Measurements from ENCODE around the gene NDUFAF8. TPM values are rescaled to one million over a fixed set of nuclear protein-coding genes. Genes with fewer than 3 reads are reported as not detected.

The NDUFAF8 gene
- total RNA-seq, 2 experiments from 2014 or later: 75.7 to 77.0 TPM

DNA sequence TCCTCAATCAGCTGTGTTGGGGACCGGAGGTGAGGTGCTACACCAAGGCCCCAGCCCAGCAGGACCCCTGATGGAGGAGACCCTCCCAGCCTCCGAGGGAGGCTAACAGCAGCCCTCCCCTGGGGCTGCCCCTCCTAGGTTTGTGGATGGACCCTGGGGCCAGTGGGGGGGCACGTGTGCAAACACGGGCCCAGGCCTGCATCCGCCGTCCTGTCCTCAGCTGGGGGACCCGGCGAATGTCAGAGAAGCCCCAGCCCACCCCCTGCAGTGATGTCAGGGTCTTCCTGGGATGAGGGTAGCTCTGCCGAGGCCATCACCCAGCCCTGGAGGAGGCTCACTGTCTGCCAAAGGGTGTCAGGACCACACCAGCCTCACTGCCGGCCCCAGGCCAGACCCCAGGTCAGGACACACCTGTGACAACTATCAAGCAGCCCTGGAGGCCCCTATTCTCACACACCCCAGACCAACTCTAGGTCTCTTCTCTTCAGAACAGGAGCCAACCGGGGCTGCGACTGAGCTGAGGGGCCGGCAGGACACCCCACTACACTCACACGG lies 43.1 kb upstream of the NDUFAF8 start:
- H3K27ac Mint-ChIP-seq: no peak overlapping the region
- no peak for DNase-seq
- CTCF ChIA-PET: no interaction called here
- intact Hi-C loops (cut with micrococcal nuclease): no loop called here
- no peaks in the 10 kb centered on the region for H3K27me3 Mint-ChIP-seq (ENCODE audit: low read depth)
- H3K4me1 Mint-ChIP-seq (ENCODE audit: low read depth): no peaks in the 10 kb centered on the region
- H3K4me3 Mint-ChIP-seq: no peak overlapping the region
- H3K36me3 Mint-ChIP-seq (ENCODE audit: low read depth): no peaks in the 10 kb centered on the region
- H3K9me3 Mint-ChIP-seq: no peaks in the 10 kb centered on the region

DNA sequence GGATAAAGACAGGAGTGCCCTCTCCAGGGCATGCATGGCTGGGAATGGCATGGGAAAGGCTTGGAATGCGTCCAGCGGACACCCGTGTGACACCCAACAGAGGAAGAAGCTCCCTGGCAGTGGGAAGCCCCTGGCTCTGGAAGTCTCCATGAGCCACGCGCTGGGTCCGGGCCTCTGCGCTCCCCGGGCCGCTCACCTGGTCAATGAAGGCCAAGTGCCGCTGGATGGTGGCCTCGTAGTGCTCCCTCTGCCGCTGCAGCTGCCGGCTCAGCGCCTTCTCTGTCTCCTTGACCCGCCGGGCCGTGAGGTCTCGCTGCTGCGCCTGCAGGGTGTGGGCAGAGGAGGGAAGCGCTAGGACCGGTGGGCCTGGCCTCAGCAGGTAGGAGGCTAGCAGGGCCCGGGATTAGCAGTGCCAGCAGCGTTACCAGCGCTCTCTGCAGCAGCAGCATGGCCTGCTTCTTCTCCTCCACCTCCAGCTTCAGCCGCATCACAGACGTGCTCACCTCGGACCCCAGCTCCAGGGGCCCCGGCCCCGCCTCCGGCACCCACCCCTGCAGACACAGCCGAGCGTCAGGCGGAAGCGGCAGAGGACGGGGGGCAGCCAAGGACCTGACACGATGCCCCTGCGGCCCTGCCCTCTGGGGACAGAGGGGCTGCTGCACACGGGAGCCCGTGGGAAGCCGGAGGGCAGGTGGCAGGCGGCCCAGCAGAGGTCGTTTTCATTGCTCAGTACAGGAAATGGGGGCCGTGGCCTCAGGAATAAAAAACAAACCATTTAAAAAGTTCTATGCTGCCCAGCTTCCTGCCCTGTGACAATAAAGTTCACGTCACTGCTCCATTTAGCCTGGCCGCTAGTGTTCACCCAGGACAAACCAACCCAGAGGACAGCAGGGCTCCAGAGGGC lies 42.4 kb upstream of the NDUFAF8 start:
- Mint-ChIP-seq H3K9me3 (no peaks in the 10 kb centered on the region), H3K4me3 (no peak overlapping the region), H3K27ac (no peak overlapping the region), H3K27me3 (ENCODE audit: low read depth) (no peaks in the 10 kb centered on the region), H3K4me1 (ENCODE audit: low read depth) (no peaks in the 10 kb centered on the region), H3K36me3 (ENCODE audit: low read depth) (no peaks in the 10 kb centered on the region)
- no peak for DNase-seq
- intact Hi-C loops (cut with micrococcal nuclease): no loop called here
- CTCF ChIA-PET: no interaction called here

DNA sequence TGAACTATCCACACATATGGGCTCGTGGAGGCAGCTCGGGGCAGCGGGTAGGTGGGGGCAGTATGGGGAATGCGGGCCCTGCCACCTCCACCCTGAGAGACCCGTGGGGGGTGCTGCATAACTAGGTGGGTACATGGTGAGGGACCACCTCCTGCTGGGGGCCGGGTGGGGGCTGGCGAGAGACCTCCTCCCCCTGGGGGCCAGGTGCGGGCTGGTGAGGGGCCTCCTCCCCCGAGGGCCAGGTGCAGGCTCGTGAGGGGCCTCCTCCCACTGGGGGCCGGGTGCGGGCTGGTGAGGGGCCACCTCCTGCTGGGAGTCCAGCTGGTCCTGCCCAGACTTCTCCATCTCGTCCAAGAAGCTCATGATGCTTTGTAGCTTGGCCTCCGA lies 41.7 kb upstream of the NDUFAF8 start:
- no peaks in the 10 kb centered on the region for H3K27me3 Mint-ChIP-seq (ENCODE audit: low read depth)
- no peak overlapping the region for H3K4me3 Mint-ChIP-seq
- CTCF ChIA-PET: no interaction called here
- intact Hi-C loops (cut with micrococcal nuclease): no loop called here
- H3K36me3 Mint-ChIP-seq (ENCODE audit: low read depth): no peaks in the 10 kb centered on the region
- no peaks in the 10 kb centered on the region for H3K4me1 Mint-ChIP-seq (ENCODE audit: low read depth)
- H3K27ac Mint-ChIP-seq: no peak overlapping the region
- H3K9me3 Mint-ChIP-seq: no peaks in the 10 kb centered on the region
- DNase-seq: no peak

DNA sequence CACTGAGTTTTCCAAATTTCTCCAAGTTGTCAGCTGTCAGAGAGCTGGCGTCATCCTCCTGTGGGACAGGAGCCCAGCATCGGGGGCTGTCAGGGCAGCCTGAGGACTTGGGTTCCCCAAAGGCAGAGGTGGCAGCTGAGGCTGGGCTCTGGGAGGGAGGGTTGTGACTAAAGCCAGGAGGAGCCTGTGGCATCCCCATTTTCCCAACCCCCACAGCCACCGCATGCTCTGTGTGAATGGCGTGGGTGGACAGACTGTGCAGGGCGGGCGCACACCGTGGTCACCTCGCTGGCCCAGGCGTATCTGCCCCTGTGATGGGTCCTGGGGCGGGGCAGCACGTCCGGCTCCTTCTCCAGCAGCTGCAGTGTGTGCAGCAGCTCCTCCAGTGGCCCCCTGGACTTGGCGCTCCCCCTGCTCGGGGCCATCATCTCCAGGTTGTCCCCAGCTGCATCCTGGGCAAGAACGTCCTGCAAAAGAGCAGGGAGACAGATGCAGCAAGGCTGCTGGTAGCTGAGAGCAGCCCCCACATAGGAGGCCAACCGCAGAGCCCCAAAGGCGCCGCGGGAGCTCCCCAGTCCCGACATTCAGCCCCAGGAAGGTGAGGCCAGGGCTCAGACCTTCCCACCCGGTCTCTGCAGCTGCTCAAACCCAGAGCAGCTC lies 41.2 kb upstream of the NDUFAF8 start:
- intact Hi-C loops (cut with micrococcal nuclease): no loop called here
- Mint-ChIP-seq H3K9me3 (no peaks in the 10 kb centered on the region), H3K27ac (no peak overlapping the region), H3K4me1 (ENCODE audit: low read depth) (no peaks in the 10 kb centered on the region), H3K27me3 (ENCODE audit: low read depth) (no peaks in the 10 kb centered on the region), H3K36me3 (ENCODE audit: low read depth) (no peaks in the 10 kb centered on the region), H3K4me3 (no peak overlapping the region)
- no peak for DNase-seq
- CTCF ChIA-PET: no interaction called here

DNA sequence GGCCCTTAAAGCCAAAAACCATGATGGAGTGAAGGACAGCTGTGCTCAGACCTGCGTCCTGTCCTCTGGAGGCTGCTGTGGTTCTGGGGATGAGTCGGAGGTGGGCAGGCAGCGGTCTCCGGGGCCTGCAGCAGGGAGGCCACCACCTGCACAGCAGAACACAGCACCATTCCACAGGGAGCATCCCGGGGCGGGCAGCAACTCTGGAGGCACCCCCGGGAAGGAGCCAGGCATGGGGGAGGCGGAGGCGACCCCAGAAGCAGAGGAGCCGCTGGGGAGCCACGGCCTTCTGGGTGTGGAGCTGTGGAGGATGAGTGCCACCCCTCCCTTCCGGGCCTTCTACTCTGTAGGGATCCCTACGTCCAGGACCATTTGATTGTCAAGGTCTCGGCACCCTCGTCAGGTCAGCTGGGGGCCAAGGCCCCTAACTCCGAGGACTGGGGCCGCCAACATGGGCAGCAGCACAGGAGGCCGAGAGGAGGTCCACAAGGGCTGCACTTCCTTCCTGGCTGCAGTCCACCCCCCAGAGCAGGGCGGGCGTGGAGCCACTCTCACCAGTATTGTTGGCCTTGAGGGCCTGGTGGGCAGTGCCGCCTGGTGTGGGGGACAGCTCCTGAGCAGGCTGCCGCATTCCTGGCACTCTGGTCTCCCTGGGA lies 40.2 kb upstream of the NDUFAF8 start:
- intact Hi-C loops (cut with micrococcal nuclease): no loop called here
- no peak overlapping the region for H3K27ac Mint-ChIP-seq
- H3K4me1 Mint-ChIP-seq (ENCODE audit: low read depth): no peaks in the 10 kb centered on the region
- H3K9me3 Mint-ChIP-seq: no peaks in the 10 kb centered on the region
- DNase-seq: no peak
- H3K4me3 Mint-ChIP-seq: no peak overlapping the region
- no peaks in the 10 kb centered on the region for H3K27me3 Mint-ChIP-seq (ENCODE audit: low read depth)
- CTCF ChIA-PET: no interaction called here
- no peaks in the 10 kb centered on the region for H3K36me3 Mint-ChIP-seq (ENCODE audit: low read depth)

DNA sequence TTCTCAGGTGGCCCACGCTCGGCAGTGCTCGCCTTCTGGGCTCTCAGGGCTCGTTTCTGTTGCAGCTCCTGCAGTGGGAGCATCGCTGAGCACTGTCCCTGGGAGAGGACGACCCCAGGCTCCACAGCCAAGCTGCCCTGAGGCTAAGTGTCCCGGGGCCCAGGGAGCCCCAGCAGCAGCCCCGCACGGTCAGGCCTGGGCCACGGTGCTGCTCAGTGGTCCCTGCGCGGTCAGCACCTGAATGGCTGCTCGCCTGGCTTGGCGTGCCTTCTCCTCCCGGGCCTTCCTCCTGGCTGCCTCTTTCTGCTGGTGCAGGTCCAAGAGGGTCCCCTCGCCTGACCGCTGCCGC lies 39.7 kb upstream of the NDUFAF8 start:
- no peaks in the 10 kb centered on the region for H3K4me1 Mint-ChIP-seq (ENCODE audit: low read depth)
- no peaks in the 10 kb centered on the region for H3K36me3 Mint-ChIP-seq (ENCODE audit: low read depth)
- intact Hi-C loops (cut with micrococcal nuclease): no loop called here
- H3K9me3 Mint-ChIP-seq: no peaks in the 10 kb centered on the region
- no peak overlapping the region for H3K4me3 Mint-ChIP-seq
- no peak for DNase-seq
- CTCF ChIA-PET: no interaction called here
- no peaks in the 10 kb centered on the region for H3K27me3 Mint-ChIP-seq (ENCODE audit: low read depth)
- H3K27ac Mint-ChIP-seq: no peak overlapping the region

DNA sequence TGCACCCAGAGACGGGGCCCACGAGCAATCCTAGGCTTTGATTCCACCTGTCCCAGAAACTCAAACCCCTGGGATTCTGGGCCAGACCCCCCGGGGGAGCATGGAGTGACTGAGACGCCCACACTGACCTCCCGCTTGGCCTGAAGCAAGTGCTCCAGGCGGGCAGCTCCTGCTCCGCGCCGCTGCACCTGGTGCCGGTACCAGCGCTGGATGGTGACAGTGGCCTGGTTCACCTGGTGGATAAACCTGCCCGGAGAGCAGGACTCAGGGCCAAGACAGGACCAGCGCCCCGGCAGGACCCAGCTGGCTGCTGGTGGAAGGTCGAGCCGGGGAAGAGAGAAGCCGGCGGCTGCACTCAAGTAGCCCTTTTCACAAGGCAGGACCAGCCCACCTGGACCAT lies 38.9 kb upstream of the NDUFAF8 start:
- no peaks in the 10 kb centered on the region for H3K9me3 Mint-ChIP-seq
- CTCF ChIA-PET: interaction anchor here (0.6 kb wide), 1 partner anchor 169 kb away, joined by 4 read pairs; no protein-coding TSS in a partner anchor

DNA sequence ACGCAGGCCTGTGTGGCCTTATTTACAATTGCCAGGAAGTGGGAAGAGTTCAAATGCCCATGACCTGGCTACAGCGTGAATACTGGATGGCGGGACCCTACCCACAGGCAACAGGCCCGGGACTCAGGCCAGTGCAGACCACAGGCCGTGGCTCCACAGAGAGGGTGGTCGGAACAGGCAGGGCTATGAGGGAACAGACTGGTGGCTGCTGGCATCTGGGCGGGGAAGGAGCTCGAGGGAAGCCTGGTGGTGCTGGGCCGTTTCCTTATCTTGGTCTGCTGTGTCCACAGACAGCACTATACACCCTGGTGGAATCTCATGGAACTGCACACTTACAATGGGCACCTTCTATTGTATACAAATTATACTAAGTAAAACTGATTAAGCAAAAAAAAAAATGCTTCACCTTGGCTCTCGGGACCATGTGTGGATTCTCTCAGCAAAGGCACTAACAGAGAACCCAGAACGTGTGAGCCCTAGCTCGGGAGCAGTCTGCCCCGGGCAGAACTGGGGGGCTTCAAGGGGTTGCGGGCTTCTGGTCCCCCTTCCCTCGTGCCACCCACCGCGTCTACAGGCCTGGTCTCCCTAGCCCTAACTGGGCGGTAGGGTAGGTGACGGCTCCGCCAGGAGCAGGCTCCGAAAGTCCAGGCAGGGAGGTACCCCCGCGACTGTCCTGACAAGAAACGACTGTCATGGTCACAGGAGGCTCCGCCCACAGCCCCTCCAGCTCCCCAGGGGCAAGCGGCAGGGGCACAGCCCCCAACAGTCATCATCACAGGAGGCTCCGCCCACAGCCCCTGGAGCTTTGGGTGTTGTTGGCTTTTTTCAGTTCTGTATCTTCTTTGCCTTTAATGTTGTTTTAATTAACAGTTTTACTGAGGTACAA lies 38.2 kb upstream of the NDUFAF8 start:
- H3K27me3 Mint-ChIP-seq (ENCODE audit: low read depth): no peaks in the 10 kb centered on the region
- no peaks in the 10 kb centered on the region for H3K9me3 Mint-ChIP-seq
- no peak overlapping the region for H3K27ac Mint-ChIP-seq
- CTCF ChIA-PET: interaction anchor here (0.5 to 0.6 kb wide), 2 partner anchors 168 to 296 kb away, joined by 3 to 4 read pairs; no protein-coding TSS in a partner anchor
- no peaks in the 10 kb centered on the region for H3K4me1 Mint-ChIP-seq (ENCODE audit: low read depth)
- H3K4me3 Mint-ChIP-seq: no peak overlapping the region
- intact Hi-C loops (cut with micrococcal nuclease): no loop called here
- peak; percentile 36 for DNase-seq
- no peaks in the 10 kb centered on the region for H3K36me3 Mint-ChIP-seq (ENCODE audit: low read depth)

More for the DNA sequence above, 38.9 kb upstream of the NDUFAF8 start:
- H3K4me1 Mint-ChIP-seq (ENCODE audit: low read depth): no peaks in the 10 kb centered on the region
- H3K36me3 Mint-ChIP-seq (ENCODE audit: low read depth): no peaks in the 10 kb centered on the region
- no peaks in the 10 kb centered on the region for H3K27me3 Mint-ChIP-seq (ENCODE audit: low read depth)
- H3K27ac Mint-ChIP-seq: no peak overlapping the region
- no peak overlapping the region for H3K4me3 Mint-ChIP-seq
- no peak for DNase-seq
- intact Hi-C loops (cut with micrococcal nuclease): no loop called here

DNA sequence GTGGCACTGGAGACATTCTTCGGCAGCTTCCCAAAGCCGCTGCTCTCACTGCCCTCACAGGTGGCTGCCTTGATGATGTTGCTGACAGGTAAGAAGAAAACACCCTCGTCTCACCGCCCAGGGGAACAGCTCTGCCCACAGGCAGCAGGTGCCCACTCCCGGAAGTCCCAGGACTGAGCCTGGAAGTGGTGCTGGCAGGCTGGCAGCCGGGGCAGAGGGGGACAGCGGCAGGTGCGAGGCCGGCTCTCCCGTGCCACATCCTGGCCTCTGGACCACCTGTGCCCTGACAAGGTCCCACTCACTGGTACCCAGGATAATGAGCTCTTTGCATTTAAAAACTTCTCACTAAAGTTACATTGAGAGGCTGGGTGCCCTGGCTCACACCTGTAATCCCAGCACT lies 36.8 kb upstream of the NDUFAF8 start:
- DNase-seq: no peak
- H3K36me3 Mint-ChIP-seq (ENCODE audit: low read depth): no peaks in the 10 kb centered on the region
- intact Hi-C loops (cut with micrococcal nuclease): no loop called here
- CTCF ChIA-PET: interaction anchor here (1.0 kb wide), 1 partner anchor 100 kb away, joined by 3 read pairs; no protein-coding TSS in a partner anchor
- H3K27me3 Mint-ChIP-seq (ENCODE audit: low read depth): no peaks in the 10 kb centered on the region
- no peaks in the 10 kb centered on the region for H3K9me3 Mint-ChIP-seq
- H3K4me3 Mint-ChIP-seq: no peak overlapping the region
- no peak overlapping the region for H3K27ac Mint-ChIP-seq
- H3K4me1 Mint-ChIP-seq (ENCODE audit: low read depth): no peaks in the 10 kb centered on the region

DNA sequence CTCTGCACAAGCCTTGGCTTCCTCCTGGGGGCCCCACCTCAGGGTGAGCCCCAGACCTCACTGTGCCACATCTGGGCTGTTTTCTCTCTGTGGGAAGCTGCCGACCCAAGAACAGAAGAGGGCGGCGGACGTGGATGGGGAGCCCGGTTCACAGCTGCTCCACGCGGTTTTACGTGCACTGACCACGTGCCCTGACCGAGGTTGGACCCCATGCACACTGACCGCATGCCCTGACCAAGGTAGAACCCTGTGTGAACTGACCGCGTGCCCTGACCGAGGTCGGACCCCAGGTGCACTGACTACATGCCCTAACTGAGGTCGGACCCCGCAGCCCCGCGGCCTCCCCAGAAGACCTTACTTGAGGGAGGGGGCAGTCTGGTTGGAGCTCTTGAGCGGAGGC lies 36.0 kb upstream of the NDUFAF8 start:
- CTCF ChIA-PET: interaction anchor here (1.0 kb wide), 1 partner anchor 101 kb away, joined by 3 read pairs; no protein-coding TSS in a partner anchor
- H3K36me3 Mint-ChIP-seq (ENCODE audit: low read depth): no peaks in the 10 kb centered on the region
- no peaks in the 10 kb centered on the region for H3K27me3 Mint-ChIP-seq (ENCODE audit: low read depth)
- no peaks in the 10 kb centered on the region for H3K9me3 Mint-ChIP-seq
- H3K4me1 Mint-ChIP-seq (ENCODE audit: low read depth): no peaks in the 10 kb centered on the region
- intact Hi-C loops (cut with micrococcal nuclease): no loop called here
- H3K4me3 Mint-ChIP-seq: no peak overlapping the region
- no peak for DNase-seq
- H3K27ac Mint-ChIP-seq: no peak overlapping the region

DNA sequence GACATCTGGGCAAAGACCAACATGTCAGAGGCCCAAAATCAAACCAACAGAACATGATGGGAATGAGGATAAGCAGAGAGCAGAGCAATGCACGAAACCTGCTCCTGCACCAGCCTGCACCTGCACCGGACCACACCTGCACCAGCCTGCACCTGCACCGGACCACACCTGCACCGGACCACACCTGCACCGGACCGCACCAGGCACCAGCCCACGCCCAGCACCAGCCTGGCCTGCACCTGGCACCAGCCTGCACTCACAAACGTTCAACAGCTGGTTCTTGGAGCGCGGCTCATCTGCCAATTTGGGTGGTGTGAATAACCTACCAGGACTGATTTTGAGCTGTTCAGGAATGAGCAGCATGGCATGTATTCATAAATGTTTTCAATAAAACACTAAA lies 34.5 kb upstream of the NDUFAF8 start:
- CTCF ChIA-PET: no interaction called here
- no peak overlapping the region for H3K27ac Mint-ChIP-seq
- H3K36me3 Mint-ChIP-seq (ENCODE audit: low read depth): no peaks in the 10 kb centered on the region
- no peak for DNase-seq
- intact Hi-C loops (cut with micrococcal nuclease): no loop called here
- H3K4me1 Mint-ChIP-seq (ENCODE audit: low read depth): no peaks in the 10 kb centered on the region
- no peaks in the 10 kb centered on the region for H3K9me3 Mint-ChIP-seq
- H3K4me3 Mint-ChIP-seq: no peak overlapping the region
- H3K27me3 Mint-ChIP-seq (ENCODE audit: low read depth): no peaks in the 10 kb centered on the region

DNA sequence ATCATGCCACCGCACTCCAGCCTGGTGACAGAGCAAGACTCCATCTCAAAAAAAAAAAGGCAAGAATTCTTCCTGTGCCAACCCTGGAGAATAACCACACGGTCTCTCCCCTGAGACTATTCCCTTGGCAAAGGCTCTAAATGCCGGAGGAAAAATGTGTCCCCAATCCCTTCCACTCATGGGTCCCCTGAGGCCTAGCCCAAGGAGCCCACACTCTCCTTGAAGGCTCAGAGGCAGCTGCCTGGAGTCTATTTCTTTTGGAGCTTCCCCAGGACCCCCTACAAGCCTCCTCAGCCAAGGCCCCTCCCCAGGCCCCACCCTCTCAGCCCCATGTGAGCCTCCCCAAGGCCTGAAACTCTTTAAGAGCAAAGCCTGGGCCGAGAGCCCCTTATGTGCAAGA lies 33.0 kb upstream of the NDUFAF8 start:
- H3K27ac Mint-ChIP-seq: no peak overlapping the region
- H3K4me3 Mint-ChIP-seq: no peak overlapping the region
- DNase-seq: no peak
- intact Hi-C loops (cut with micrococcal nuclease): no loop called here
- no peaks in the 10 kb centered on the region for H3K4me1 Mint-ChIP-seq (ENCODE audit: low read depth)
- CTCF ChIA-PET: no interaction called here
- H3K36me3 Mint-ChIP-seq (ENCODE audit: low read depth): no peaks in the 10 kb centered on the region
- H3K27me3 Mint-ChIP-seq (ENCODE audit: low read depth): no peaks in the 10 kb centered on the region
- no peaks in the 10 kb centered on the region for H3K9me3 Mint-ChIP-seq
